Measurements from ENCODE around the gene GSTK1. TPM values are rescaled to one million over a fixed set of nuclear protein-coding genes. Genes with fewer than 3 reads are reported as not detected.

The GSTK1 gene
- polyA plus RNA-seq, 1 of the 3 experiments (the other 2 are of a cell fraction) = 299 TPM

- no peak for TF ChIP-seq FOXJ3 (CRISPR knock-in tag; IDR thresholded peaks at IDR 0.05)
- TF ChIP-seq ELF1 (IDR thresholded peaks at IDR 0.05) = no peak
- TF ChIP-seq RAD21 (IDR thresholded peaks at IDR 0.05; ENCODE audit: low read length) = no peak
- no peak for TF ChIP-seq MXI1 (IDR thresholded peaks at IDR 0.05; ENCODE audit: low read depth, low read length)
- no peak for TF ChIP-seq ZBTB33 (IDR thresholded peaks at IDR 0.05; ENCODE audit: borderline replicate concordance, low read depth)
- no peak for TF ChIP-seq RXRA (IDR thresholded peaks at IDR 0.05; ENCODE audit: borderline replicate concordance, low read depth)
These were observed 47.1 kb upstream of the GSTK1 start (continued) for GRCh38 chr7:143216151-143216550.

- Histone ChIP-seq H3K4me2 (no peak overlapping the region), H3F3A (replicated peaks; ENCODE audit: insufficient read depth) (no peaks in the 10 kb centered on the region), H3K27me3 (ENCODE audit: insufficient read depth) (peaks cover 8% of the 10 kb centered on the region; the same call in 1 of the 2 replicates), H3K9me3 (no peaks in the 10 kb centered on the region), H3K9ac (no peak overlapping the region), H3K36me3 (replicated peaks in 1 of 2; ENCODE audit: control insufficient read depth in 1 of 2, insufficient read depth in 2 of 2, low read length in 1 of 2) (no peaks in the 10 kb centered on the region), H3K27ac (ENCODE audit: low read depth in 2 of 2, low read length in 1 of 2) (no peak overlapping the region), H3K9me2 (no peaks in the 10 kb centered on the region), H3K4me1 (ENCODE audit: control insufficient read depth in 1 of 2, insufficient read depth in 2 of 2, low read depth in 1 of 2, low read length in 1 of 2) (no peaks in the 10 kb centered on the region), H2AFZ (ENCODE audit: low read depth) (no peak overlapping the region), H3K79me2 (ENCODE audit: insufficient read depth) (no peaks in the 10 kb centered on the region), H3K4me3 (ENCODE audit: low read depth in 2 of 2, low read length in 1 of 2) (no peak overlapping the region), H4K20me1 (ENCODE audit: insufficient read depth) (no peaks in the 10 kb centered on the region)
- ChIA-PET CTCF (interaction anchor here (1.3 to 11.5 kb wide), 4 partner anchors 23 to 681 kb away, joined by 3 to 450 read pairs (median 34); no protein-coding TSS in a partner anchor), POLR2A (no interaction called here)
- TF ChIP-seq TCF12 (IDR thresholded peaks at IDR 0.05) (no peak), RCOR1 (IDR thresholded peaks at IDR 0.05; ENCODE audit: low read length) (no peak), RXRA (IDR thresholded peaks at IDR 0.05; ENCODE audit: borderline replicate concordance, low read depth) (no peak), GATA2 (CRISPR knock-in tag; IDR thresholded peaks at IDR 0.05) (no peak), SIN3A (IDR thresholded peaks at IDR 0.05; ENCODE audit: borderline replicate concordance, low read depth, low read length) (no peak), RFX5 (IDR thresholded peaks at IDR 0.05; ENCODE audit: low read length) (no peak), FOXM1 (IDR thresholded peaks at IDR 0.05; ENCODE audit: low read depth) (no peak), GABPA (IDR thresholded peaks at IDR 0.05; ENCODE audit: low read depth) (no peak), PBX3 (IDR thresholded peaks at IDR 0.05) (no peak), IRF3 (IDR thresholded peaks at IDR 0.05; ENCODE audit: low read depth, low read length) (no peak), MAX (IDR thresholded peaks at IDR 0.05; ENCODE audit: low read depth) (no peak), ELF1 (IDR thresholded peaks at IDR 0.05) (no peak)
- 60% methylated on average over 2 of the region's 2 CpGs for WGBS (ENCODE audit: low lambda C conversion rate)
- DNase-seq = no peak
These were observed 46.6 kb upstream of the GSTK1 start for GRCh38 chr7:143216686-143217085.
